ENCODE results near the gene PIAS3.
"Not testable (repeated sequence)": the region's sequence is repeated elsewhere in the genome, so short reads cannot be mapped to it uniquely, and the experiment has no call there.

PIAS3 gene

DNA sequence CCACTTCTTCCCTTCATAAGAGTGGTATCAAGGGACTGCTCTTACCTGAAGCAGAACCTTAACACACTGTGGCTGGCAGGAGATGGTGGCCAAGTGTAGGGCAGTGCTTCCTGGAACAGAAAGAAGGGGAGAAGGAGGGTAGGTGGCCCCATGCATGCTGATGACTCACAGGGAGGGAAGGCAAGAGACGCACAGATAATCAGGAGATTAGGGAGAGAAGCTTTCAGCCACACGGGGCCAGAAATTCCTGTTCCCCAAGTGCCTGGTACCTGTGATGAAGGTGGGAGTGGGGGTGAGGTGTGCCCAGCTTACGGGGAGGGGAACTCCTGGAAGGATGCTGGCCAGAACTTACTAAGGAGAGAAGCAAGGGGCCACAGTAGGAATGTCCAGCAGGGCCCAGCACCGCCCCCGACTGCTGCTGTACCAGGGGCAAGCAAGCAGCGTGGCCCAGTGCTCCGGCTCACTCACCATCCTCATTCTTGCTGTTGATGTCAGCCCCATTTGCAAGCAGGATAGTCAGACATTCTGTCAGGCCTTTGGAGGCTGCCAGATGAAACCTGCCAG is 19.1 kb upstream of the PIAS3 start:
- DNase-seq, result no peak

DNA sequence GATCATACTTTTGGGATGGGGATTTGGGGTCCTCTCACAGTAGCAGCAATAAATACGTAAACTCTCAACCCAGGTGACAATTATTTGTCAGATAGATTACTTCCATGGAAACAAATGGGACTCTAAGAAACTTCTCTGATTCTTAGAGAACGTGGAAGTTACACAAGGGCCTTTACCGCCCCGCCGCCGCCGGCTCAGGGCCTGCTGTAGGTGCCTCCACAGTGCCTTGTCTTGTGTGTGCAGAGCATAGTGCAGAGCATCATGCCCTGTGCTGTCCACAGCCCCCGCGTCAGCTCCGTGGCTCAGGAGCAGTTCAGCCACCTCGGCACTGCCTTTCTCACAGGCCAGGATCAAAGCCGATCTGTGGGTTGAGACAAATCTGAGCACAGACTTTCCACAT is 15.8 kb upstream of the PIAS3 start:
- no peak for DNase-seq

DNA sequence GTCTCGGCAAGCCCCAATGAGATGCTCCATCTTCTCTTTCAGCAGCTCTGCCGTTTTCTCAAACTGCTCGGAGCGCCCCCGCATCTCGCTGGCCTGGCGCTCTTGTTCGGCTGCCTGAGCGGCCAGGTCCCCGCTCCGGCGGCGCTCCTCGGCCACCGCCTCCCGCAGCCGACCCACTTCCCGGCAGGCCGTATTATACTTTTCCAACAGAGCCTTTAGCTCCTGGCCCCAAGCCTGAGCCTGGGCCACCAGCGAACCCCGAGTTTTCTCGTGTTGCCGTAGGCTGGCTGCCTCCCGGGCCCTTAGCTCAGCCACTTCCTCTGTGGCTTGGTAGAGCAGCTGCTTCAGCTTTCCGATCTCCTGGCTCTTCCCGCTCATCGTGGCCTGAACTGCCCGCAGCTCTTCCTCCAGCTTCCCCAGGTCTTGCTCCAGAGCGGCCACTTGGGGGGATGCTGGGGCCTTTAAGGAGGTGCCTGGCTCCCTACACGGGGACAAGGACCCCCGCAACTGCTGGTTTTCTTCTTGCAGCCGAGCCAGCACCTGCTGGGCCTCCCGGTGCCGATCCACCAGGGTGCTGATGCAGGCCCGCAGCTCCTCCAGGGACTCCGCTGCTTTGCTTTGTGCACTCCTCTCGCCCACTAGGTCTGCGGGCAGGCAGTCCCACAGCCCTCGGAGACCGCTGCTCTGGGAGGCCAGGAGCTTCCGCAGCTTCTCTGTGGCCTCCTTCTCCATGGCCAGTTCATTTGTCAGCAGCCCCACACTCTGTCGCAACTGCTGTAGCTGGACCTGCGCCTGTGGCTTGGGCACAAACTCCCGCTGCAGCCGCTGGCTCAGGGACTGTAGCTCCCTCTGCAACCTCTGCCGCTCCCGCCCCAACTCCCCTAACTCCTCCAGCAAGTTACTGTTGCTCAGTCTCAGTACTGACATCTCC is 13.4 kb upstream of the PIAS3 start:
- peak in 46 of 58 donors; percentile 11 to 76 (median 40) for DNase-seq

DNA sequence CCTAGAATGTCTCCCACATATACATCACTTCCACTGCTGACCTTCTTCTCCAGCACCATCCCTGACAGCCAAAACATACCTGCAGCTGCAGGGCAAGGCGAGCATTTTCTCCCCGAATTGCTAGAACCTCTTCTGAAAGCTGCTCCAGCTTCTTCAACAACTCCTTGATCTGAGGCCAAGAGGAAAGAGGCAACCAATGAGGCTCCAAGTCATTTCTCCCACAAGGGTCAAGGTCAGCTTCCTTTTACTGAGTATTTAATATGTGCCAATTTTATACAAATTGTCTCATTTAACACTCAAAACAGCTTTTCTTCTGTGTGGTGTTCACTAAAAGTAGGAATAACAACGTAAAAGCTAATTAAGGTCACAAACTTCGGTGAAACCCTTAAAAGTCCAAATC is 9.4 kb upstream of the PIAS3 start:
- DNase-seq, result no peak

DNA sequence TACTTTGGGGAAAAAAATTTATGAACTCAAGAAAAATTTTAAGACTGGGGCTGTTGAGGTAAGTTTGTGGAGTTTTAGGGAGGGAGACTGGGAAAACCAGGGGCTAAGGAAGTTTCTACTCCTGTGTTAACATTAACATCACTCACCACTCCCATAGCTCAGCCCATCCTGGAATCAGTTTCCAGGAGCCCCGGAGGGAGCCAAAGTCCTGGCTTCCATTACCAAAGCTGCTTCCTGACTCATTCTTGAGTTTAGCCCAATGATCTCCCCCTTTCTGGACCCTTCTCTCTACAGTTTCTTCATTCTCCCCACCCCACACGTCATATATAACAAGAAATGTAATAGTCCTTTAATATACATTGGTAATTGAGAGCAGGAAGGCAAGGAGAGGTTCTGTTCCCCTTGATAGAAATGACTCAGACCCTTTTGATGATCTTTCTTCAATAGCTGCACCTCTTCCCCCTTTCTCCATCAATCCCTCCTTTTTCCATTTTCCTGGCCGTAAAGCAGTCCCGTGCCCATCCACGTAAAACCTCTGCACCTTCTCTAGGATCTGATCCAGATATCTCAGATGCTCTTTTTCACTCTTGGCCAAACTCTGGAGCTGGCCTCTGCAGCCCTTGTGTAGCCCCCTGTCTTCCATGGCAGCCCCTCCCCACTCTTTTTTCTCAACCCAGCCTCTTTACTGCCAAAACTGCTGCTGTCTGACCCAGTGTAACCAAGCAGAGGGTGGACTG is 4.6 kb upstream of the PIAS3 start:
- no peak for DNase-seq

DNA sequence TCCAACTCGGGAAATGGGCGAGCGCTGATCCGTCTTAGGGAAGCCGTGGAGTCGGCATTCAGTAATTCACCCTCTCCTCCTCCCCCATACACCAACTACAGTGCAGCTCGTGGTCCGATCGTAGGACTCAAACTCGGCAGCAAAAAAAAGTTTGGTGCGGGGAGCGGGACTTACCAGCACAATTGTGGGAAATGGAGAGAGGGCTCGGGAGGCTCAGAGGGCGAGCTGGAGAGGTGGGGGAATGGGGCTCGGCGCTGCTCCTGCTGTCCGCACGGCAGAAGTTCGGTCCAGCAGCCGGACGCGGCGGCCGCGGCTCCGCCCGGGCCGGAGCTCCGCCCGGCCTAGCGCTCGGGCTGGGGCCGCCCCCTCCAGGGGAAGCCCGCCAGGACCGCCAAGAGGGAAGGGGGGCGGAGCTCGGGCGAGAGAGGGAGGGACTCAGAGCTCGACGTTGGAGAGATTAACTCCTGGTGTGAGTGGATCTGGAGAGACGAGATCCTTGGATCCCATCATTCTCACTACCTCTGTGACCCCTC is 676 bp upstream of the PIAS3 start:
- DNase-seq, result peak in 57 of 58 donors; percentile 12 to 88 (median 74)

DNA sequence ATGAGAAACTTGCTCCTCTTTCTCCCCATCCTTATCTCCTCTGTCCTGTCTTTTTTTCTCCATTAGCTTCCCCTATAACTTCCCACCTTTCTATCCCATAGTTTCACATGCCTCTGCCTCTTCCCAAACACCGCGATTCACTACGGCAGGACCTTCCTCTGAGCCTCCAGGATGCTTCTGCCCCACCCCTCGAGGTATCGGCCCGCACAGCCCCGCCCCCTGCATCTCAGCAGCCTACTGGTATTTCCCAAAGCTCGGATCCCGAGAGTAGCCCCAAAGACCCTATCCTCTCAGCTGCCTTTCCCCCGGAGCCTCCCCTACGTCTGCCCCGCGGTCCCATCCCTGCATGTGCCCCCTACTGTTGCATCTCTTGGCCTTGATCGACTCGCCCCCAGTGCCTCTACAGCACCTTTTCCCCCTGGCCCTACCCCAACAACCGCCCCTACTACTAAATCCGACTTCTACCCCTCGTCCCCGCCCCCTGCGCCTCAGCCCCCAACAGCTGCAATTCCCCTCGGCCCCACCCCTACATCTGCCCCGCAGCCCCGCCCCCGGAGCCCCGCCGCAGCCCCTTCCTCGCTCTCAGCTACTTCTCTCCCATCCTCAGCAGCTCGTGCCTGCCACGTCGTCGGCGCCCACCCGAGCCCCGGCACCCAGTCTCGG is 512 bp downstream of the PIAS3 start:
- DNase-seq, result peak in 30 of 58 donors; percentile 8 to 61 (median 42)

DNA sequence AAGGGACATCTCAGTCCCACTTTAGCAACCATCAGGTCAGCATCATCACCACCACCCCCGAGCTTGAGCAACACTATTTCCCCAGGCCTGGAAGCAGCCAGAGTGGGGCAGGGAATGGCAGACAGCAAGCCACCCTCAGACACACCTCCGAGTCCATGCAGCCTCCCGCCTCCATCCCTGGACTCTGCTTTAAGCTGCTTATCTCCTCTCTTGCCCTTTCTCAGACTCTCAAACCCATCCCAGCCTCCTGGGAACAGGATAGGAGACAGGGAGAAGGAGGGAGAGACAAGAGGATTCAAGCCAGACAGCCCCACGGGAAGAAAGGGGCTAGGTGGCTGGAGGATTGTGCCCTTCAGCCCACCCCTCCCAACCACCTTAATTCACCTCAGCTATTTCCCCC is 1.7 kb downstream of the PIAS3 start:
- DNase-seq, result no peak

DNA sequence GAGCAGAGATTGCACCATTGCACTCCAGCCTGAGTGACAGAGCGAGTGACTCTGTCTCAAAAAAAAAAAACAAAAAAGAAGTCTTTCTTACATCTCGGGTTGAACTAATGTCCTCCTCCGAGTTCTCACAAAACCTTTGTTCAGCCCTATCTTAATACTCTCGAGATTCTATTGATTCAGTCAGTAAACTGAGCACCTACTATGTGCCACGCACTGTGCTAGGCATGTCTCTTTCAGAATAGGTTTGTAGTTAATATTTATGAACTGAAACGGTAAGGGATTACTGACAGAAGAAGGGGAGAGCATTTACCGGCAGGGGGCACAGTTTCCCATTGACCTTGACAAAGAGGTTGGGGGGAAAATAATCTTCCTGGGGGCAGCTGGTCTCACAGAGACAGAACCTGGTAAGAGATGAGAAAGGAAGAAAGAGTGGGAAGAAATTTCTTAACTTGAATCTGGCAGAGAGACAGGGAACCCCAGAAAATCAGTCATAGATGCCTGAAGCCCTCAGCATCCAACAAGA is 3.4 kb downstream of the PIAS3 start:
- DNase-seq, result no peak

DNA sequence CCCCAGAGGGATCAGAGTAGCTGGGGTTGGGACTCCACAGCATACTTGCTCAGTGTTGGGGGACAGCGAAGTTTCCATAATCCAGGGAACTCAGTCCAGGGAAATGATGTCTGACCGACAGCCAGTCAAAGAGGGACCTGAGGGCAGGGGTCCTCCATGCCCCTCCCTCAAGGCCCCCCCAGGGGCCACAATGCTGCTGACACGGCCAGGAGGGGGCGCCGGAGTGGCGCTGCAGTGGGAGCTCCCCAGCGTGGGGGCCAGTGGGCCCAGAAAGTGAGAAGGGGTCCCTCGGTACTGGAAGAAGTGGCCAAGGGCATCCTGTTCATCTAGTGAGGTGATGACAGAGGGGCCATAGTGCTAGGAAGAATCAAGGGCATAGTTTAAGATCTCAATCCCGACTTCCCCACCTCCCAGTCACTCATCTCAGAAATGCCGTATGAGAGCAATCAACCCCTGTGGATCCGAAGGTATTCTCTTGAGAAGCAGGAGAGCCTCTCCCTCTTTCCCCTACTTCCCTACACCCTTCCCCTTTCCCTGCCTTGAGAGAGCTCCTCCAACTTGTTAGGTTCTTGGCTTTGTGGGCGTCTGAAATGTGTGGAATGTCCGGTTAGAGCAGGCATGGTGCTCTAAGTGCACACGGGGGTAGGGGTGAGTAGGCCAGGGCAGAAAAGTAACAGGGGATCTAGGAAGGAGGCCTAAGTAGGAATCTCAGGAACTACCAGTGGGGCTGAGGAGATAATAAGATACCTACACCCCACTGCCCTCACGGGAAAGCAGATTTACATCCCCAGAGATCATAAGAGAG is 9.3 kb downstream of the PIAS3 start:
- DNase-seq, result peak in 1 of 58 donors; percentile 7

DNA sequence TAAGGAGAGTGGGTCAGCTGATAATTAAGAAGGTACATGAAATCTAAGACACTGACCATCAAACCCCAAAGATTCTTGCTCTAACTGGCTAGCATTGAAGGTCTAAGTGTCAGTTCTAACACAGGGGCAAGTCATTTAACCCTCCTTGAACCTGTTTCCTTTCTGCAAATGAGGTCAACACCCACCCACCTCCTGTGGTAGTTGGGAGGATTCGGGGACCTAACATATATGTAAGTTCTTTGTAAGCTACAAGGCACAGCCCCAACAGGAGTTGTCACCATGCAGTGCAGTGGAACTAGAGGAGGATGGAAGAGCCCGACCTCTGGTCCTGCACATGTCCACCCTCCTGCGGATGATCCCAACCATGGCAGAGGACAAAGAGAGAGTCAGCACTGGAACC is 11.1 kb downstream of the PIAS3 start:
- DNase-seq, result no peak

DNA sequence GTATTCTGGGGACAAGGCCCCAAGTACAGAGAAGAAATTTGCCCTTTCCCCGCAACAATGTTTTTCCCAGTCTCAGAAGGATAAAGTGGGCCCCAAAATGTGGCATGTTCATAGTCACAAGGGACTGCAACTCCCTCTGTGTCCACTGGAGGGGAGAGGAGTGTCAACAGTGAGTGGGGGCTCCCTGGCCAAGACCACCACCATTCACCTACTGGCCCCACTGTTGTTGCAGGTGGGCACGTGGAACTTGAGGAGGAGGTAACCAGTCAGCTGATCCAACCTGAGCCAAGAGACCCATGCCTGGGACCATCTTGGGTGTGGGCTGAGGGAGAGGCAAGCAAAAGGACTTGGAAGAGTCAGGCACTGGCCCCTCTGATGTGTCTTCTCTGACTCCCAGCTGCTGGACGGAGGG is 12.7 kb downstream of the PIAS3 start:
- DNase-seq, result peak in 7 of 58 donors; percentile 5 to 53 (median 24)

DNA sequence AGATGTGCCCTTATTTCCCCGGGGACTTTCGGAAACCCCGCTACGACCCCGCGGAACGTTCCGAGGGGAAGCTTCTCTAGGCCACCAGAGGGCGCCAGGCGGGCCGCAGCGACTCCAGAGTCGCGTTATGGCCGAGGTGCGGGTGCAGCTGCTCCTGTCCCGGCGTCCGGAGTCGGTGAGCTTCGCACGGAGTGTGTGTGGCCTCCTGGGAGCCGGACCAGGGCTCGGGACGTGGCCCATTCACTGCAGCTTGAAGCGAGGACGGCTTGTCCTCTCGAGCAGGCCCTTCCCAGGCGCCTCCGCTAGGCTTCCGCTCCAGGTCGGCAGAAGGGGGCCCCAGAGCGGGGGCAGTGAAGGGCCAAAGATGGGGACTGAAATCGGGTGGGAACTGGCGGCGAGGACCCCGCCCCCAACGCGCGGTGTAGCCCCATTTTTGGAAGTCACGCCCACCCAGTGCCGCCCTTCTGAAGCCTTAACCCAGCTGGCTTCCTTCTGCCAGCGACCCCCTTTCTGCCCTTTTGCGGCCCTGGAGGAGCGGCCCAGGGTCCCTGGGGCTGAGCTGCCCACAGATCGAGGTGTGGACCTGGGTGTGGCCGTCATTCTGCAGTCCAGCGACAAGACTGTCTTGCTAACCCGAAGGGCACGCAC is 13.2 kb downstream of the PIAS3 start, which contains the start of gene NUDT17:
TSS of gene NUDT17 (plus strand) at position 117 of the 648 bp plus-strand sequence. CDS start at position 128, 11 bp downstream.
- DNase-seq, result peak in 55 of 58 donors; percentile 6 to 84 (median 50)

DNA sequence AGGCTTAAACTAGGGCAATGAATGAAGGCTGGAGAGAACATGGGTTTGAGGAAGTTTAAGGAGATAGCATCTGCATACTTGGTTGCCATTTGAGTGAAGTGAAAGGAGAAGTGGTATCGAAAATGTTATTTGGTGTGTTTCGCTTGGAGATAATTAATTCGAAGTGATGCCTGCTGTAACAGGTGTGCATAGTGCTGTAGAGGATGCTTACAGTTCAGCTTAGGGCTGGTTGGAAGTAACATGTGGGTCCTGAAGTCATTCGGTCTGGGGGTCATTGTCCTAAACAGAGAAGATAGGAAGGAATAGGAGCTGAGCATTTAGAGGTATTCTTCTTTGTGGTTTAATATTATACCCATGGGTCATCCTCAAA is 13.8 kb downstream of the PIAS3 start:
- no peak for DNase-seq

DNA sequence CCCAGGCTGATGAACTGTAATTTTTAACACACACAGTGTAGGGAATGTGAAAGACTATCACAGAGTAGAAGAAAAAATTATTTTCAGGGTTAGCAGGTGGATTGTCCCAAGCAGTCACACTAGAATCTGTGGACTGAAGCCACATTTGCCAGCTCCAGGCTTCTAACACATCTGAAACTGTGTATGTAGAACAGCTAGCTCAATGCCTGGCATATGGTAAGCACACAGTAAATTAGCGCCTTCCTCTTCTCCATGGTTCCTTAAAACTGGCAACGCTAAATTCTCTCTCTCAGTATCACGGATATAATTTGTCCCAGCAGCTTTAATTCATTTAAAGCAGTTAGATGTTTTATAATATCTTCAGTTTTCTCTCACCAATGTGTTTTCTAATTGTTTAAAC is 15.8 kb downstream of the PIAS3 start:
- peak in 2 of 58 donors; percentile 26 to 34 for DNase-seq

DNA sequence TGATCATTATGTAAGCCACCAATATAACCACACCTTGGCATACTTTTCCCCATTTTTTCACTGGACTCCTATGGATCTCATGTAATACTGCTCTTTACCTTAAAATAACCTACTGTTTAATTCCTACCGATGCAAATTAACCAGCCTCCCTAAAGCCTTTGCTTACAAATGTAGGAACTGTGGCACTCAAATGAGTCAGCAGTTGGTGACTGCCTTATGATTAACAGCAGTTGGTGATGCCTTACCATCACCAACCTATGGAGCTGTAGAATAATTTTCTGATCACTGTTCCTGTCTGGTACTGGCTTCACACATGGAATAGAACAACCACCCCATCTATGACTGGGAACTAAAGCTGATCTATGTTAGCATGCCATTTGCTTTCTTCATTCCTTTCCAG is 21.2 kb downstream of the PIAS3 start:
- DNase-seq, result peak in 1 of 58 donors; percentile 7

DNA sequence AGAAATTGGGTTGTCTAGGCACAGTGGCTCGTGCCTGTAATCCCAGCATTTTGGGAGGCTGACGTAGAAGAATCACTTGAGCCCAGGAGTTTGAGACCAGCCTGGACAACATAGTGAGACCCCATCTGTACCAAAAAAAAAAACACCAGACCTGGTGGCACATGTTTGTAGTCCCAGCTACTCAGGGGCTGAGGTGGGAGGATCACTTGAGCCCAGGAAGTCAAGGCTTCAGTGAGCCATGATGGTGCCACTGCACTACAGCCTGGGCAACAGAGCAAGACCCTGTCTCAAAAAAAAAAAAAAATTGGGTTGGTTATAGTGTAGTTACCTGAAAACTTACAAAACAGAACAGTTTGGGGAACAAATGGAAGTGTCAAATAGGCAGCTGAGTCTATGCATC is 28.1 kb downstream of the PIAS3 start:
- DNase-seq, result not testable (repeated sequence)

DNA sequence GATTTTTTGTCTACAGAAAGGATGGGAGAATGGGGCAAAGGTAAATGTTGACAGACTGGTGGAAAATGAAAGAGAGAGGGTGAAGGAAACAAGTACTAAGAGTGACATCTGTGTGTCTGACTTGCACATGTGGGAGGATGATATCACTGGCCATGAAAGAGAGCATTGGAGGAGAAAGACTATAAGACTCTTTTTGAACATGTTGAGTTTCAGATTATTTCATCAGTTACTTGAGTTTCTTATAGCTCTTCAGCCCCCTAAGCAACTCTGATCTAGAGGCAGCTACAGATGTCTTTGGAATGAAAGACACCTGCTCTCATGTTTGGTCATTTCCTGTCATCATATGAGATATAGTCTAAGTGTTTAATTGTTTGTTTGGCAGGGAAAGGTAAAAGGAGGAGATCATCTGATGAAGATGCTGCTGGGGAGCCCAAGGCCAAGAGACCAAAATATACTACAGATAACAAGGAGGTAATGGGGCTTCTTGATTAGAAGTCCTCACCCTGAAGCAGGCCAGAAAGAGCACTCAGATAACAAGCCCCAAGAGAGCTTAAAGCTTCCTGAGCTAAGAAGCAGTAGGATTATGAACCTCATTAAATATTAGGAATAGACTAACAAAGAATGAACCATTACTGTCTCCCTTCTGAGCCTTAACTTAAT is 30.4 kb downstream of the PIAS3 start:
- no peak for DNase-seq

DNA sequence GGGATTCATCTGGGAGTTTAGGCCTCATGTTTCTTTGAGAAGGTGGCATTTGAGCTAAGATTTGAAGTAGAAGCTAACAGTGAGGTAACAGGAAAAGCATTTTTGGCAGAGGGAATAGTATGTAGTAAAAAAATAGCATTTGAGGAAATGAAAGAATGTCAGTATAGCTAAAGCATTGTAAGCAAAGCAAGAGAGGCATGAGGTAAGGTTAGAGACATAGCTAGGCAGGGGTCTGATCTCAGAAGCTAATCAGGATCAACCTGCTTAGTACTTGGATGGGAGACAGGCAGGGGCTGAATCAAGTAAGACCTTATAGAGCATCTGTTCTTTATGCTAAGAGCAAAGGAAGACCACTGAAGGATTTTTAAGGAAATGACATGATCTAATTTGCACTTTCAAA is 30.9 kb downstream of the PIAS3 start:
- no peak for DNase-seq
